Ovary (tissue), 9 donors: ENCODE measurements around the gene CUL4A. TPM values are rescaled to one million over a fixed set of nuclear protein-coding genes. Genes with fewer than 3 reads are reported as not detected.

Experiments used
- DNase-seq, 5 donors: peaks; one replicate each; pipeline ENCODE4 v3.0.0-alpha.2; 2019 to 2020
- H3K27ac ChIP-seq, 2 donors: fragments of 200-600 bp; one replicate each; pipeline versions ENCODE4 v1.5.1 to v1.8.0; 2019 to 2022
- H3K27me3 ChIP-seq: fragments of 200-600 bp; one replicate; pipeline ENCODE4 v1.8.0; 2022
- H3K36me3 ChIP-seq: fragments of 200-600 bp; sonication (generic); one replicate; pipeline ENCODE4 v1.5.1; 2019
- H3K4me1 ChIP-seq: one replicate; pipeline ENCODE4 v1.8.1; 2013; ENCODE audit warnings: mild to moderate bottlenecking, moderate library complexity; ENCODE audit not compliant: insufficient read depth
- H3K4me3 ChIP-seq: fragments of 200-600 bp; sonication (generic); one replicate; pipeline ENCODE4 v1.5.1; 2017
- H3K9me3 ChIP-seq, 2 donors: fragments of 200-600 bp in 1 of 2; sonication (generic) in 1 of 2; one replicate each; pipeline versions ENCODE4 v1.5.1 to v1.8.1; 2013 to 2019; ENCODE audit warnings: mild to moderate bottlenecking in 1 of 2, moderate library complexity in 1 of 2
- EP300 ChIP-seq: sonication (generic); formaldehyde crosslinking; IDR thresholded peaks from one replicate; pipeline ENCODE4 v1.6.1; 2017; ENCODE audit warnings: antibody characterized with exemption
- POLR2A ChIP-seq: fragments of 450-650 bp; IDR thresholded peaks from one replicate; pipeline ENCODE4 v1.6.1; 2017; ENCODE audit warnings: antibody characterized with exemption, mild to moderate bottlenecking, moderate library complexity
- WGBS, 3 donors: extraction: QIAGEN DNeasy Blood & Tissue Kit in 1 of 3; methylation state at CpG; one replicate each; pipeline versions ENCODE4 v1.1.5 to v1.1.7; 2013 to 2017; 5-methylcytosine and 5-hydroxymethylcytosine counted together
- intact Hi-C, 4 donors: fragments of 100-400 bp; cut with DNase I; formaldehyde crosslinking; loops; one replicate each; pipeline versions ENCODE4 v1.11.0 to v1.15.1; 2022 to 2023
- polyA plus RNA-seq, 2 donors: library from polyadenylated mRNA; stranded (reverse); fragments of 200-250 nt in 1 of 2; fragments of 350-450 nt in 1 of 2; fragmentation: Illumina TruSeq in 1 of 2; extraction: RNeasy Lipid Tissue Mini Kit (QIAGEN cat#74804) in 1 of 2; gene quantifications; one replicate each; pipeline ENCODE4 v1.2.3, GENCODE V29; 2013 to 2014
- total RNA-seq, 7 donors: library from RNA; depleted of rRNA in 2 of 7; stranded (reverse); fragments of >200 nt in 2 of 7; fragmentation: NEBNext Ultra II Directional in 3 of 7; extraction: Animal tissue kit (Norgen Biotek cat#: 25700) in 3 of 7; gene quantifications; one replicate each; pipeline versions ENCODE4 v1.1.0 to v1.2.4, GENCODE V29; 2016 to 2023
- TF ChIP-seq, protein P1 (sequence below), 3 donors: fragments of 450-650 bp in 2 of 3; fragments of 200-600 bp in 1 of 3; IDR thresholded peaks; one replicate each; pipeline versions ENCODE4 v1.5.1 to v1.8.0; 2016 to 2022; ENCODE audit warnings: antibody characterized with exemption in 3 of 3, mild to moderate bottlenecking in 1 of 3
- donor health status: DM: no; HTN: no; CAD: no; lungs with moderate emphysema.
- donor health status: DM: no; HTN: no; CAD: no.
- donor health status: Bipolar disorder and iron deficiency.
- donor health status: DM: yes; HTN: yes; CAD: no.
- donor health status: DM: no; HTN: no; CAD: no.
- donor health status: DM: yes; HTN: yes; CAD: no.

The CUL4A gene
- total and polyA plus RNA-seq, 9 donors = 24.0 to 66.4 (median 43.5) TPM

DNA sequence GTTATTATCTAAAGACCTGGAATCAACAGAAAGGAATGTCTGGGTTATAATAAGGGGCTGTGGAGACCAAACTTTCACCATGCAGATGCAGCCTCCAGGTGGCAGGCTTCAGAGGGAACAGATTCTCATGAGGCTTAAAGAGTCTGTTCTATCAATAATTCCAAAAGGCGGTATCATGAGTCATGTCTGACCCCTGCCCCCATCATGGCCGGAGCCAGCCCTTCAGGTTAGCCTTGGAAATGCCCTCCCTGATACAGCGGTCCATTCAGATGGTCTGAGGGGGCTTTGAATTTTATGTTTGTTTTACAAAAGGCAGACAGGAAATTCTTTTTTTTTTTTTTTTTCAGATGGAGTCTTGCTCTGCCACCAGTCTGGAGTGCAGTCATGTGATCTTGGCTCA, 66.0 kb downstream of the CUL4A start:
- H3K9me3 ChIP-seq = no peaks in the 10 kb centered on the region
- H3K27ac ChIP-seq = no peak overlapping the region
- H3K36me3 ChIP-seq = no peaks in the 10 kb centered on the region
- DNase-seq = peak; percentile 14 to 62 (median 41)
- no peaks in the 10 kb centered on the region for H3K4me1 ChIP-seq
- WGBS, 3 donors = 3 to 7% (median 6%) methylated on average over 3 of the region's 3 CpGs
- no peaks in the 10 kb centered on the region for H3K27me3 ChIP-seq
- H3K4me3 ChIP-seq = no peak overlapping the region
- no peak for TF ChIP-seq POLR2A
- TF ChIP-seq, protein P1, sequence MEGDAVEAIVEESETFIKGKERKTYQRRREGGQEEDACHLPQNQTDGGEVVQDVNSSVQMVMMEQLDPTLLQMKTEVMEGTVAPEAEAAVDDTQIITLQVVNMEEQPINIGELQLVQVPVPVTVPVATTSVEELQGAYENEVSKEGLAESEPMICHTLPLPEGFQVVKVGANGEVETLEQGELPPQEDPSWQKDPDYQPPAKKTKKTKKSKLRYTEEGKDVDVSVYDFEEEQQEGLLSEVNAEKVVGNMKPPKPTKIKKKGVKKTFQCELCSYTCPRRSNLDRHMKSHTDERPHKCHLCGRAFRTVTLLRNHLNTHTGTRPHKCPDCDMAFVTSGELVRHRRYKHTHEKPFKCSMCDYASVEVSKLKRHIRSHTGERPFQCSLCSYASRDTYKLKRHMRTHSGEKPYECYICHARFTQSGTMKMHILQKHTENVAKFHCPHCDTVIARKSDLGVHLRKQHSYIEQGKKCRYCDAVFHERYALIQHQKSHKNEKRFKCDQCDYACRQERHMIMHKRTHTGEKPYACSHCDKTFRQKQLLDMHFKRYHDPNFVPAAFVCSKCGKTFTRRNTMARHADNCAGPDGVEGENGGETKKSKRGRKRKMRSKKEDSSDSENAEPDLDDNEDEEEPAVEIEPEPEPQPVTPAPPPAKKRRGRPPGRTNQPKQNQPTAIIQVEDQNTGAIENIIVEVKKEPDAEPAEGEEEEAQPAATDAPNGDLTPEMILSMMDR (IDR thresholded peaks at IDR 0.05) = peak in 1 of 3 donors; percentile 27
- intact Hi-C loops = loop anchor here in 2 of 4 donors (5.0 to 10.0 kb wide), 2 partner anchors 117 to 119 kb away; no protein-coding TSS in a partner anchor

DNA sequence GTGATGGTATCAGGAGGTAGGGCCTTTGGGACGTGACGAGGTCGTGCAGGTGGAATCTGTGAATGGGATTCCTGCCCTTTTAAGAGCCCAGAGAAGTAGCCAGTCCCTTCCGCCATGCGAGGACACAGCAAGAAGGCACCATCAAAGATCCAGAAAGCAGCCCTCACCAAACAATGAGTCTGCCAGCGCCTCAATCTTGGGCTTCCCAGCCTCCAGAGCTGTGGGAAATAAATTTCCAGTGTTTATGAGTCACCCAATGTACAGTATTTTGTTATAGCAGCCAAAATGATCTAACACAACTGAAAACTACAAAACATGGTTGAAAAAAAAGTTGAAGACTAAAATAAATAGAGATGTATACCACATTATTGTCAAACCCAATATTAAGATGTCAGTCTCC, 70.7 kb downstream of the CUL4A start:
- TF ChIP-seq EP300 (no peak), POLR2A (no peak)
- TF ChIP-seq, protein P1 (IDR thresholded peaks at IDR 0.05) = no peak
- no peak overlapping the region for H3K4me3 ChIP-seq
- DNase-seq = no peak
- H3K27ac ChIP-seq = no peak overlapping the region
- no peaks in the 10 kb centered on the region for H3K9me3 ChIP-seq
- H3K36me3 ChIP-seq = no peaks in the 10 kb centered on the region
- 85 to 89% (median 88%) methylated on average over 6 of the region's 6 CpGs for WGBS, 3 donors
- intact Hi-C loops = no loop called here
- H3K27me3 ChIP-seq = no peaks in the 10 kb centered on the region
- H3K4me1 ChIP-seq = no peaks in the 10 kb centered on the region

DNA sequence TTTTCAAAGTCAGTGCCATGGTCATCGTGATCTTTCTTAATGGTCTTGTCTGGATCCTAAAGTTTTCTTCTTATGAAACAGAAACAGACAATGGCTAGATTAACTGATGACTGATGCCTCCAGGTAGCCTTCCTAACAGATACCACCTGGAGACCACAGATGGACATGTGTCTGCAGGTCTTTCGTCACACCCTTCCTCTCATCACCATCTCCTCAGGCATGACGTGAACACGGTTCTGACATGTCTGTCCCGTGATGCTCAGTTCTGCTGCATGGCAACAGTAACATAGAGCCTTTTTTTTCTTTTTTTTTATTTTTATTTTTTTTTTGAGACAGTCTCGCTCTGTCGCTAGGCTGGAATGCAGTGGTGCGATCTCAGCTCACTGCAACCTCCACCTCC, 74.5 kb downstream of the CUL4A start:
- Histone ChIP-seq H3K36me3 (no peaks in the 10 kb centered on the region), H3K4me1 (no peaks in the 10 kb centered on the region), H3K9me3 (no peaks in the 10 kb centered on the region), H3K4me3 (no peak overlapping the region), H3K27ac (no peak overlapping the region), H3K27me3 (no peaks in the 10 kb centered on the region)
- intact Hi-C loops = no loop called here
- DNase-seq = no peak
- TF ChIP-seq POLR2A (no peak), EP300 (no peak)
- TF ChIP-seq, protein P1 (IDR thresholded peaks at IDR 0.05) = no peak
- WGBS, 3 donors = 74 to 84% (median 79%) methylated on average over 8 of the region's 8 CpGs

DNA sequence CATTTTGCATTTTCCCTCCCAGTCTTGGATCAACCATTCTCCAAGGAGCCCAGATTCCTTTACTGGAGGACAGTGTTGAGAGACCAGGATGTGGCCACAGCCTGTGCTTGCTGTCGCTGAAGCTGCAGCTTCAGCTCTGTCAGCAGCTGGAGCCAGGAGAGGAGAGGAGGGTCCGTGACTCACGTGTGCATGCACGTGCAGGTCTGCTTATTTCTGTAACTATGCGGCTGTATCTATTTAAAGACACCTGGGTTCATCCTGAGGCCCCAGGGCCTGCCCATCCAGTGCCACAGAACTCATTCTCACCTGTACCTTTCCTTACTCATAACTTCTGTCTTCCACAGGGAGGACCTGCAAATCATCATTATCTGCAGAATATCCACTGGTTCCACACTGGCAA, 79.5 kb downstream of the CUL4A start:
- Histone ChIP-seq H3K4me3 (no peak overlapping the region), H3K27ac (no peak overlapping the region), H3K36me3 (no peaks in the 10 kb centered on the region), H3K4me1 (no peaks in the 10 kb centered on the region), H3K27me3 (no peaks in the 10 kb centered on the region), H3K9me3 (no peaks in the 10 kb centered on the region)
- 45 to 55% (median 55%) methylated on average over 5 of the region's 5 CpGs for WGBS, 3 donors
- TF ChIP-seq POLR2A = no peak
- DNase-seq = no peak
- intact Hi-C loops = no loop called here

DNA sequence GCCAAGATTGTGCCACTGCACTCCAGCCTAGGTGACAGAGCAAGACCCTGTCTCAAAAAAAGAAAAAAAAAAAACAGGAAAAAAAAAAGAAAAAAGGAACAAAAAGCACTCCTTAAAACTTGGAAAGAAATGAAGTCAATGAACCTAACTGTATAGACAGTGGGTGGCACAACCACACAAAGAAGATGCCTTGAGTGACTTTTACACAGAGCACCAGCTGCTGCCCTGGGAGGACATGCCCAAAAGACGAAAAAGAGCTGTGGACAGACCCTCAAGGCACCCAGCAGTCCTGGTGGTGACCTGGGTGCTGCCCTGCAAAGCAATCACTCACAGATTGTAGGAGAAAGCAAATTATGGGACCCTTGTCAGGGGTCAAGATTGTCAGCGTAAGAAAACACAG, 81.7 kb downstream of the CUL4A start:
- intact Hi-C loops = no loop called here
- WGBS, 3 donors = 49 to 60% (median 55%) methylated on average over 2 of the region's 2 CpGs

More for the DNA sequence above, 81.7 kb downstream of the CUL4A start:
- Histone ChIP-seq H3K4me3 (no peak overlapping the region), H3K4me1 (no peaks in the 10 kb centered on the region), H3K27me3 (no peaks in the 10 kb centered on the region), H3K9me3 (no peaks in the 10 kb centered on the region), H3K27ac (no peak overlapping the region), H3K36me3 (no peaks in the 10 kb centered on the region)
- TF ChIP-seq, protein P1 (IDR thresholded peaks at IDR 0.05) = no peak
- TF ChIP-seq EP300 (no peak), POLR2A (no peak)
- DNase-seq = no peak
